SH-SY5Y (cell line): ENCODE measurements around the gene ASB7.

Experiments
- GATA2 ChIP-seq: IDR thresholded peaks from 2 replicates; pipeline ENCODE4 v1.6.1; 2011; ENCODE audit warnings: mild to moderate bottlenecking, low read depth, low read length
- GATA3 ChIP-seq: IDR thresholded peaks from 2 replicates; pipeline ENCODE4 v1.6.1; 2011; ENCODE audit warnings: low read depth, mild to moderate bottlenecking, low read length, moderate library complexity

- TF ChIP-seq GATA2: no peak
- TF ChIP-seq GATA3: no peak
Observed at GRCh38 chr15:100658895-100659294, 56.5 kb downstream of the ASB7 start.
